Panc1 (cell line): ENCODE results near the gene DYRK1A. TPM values are rescaled to one million over a fixed set of nuclear protein-coding genes. Genes with fewer than 3 reads are reported as not detected.

Experiments
- ATAC-seq: fragments of 200-7000 bp; cut with Tn5 transposase; 2 replicates; pipeline ENCODE4 v1.9.1; 2020; ENCODE audit warnings: mild to moderate bottlenecking, moderate library complexity
- BruUV-seq: library from RNA; stranded (reverse); fragments of 400-500 nt; replicated peaks from 2 replicates; lab custom pipeline; 2021; lab: Mats Ljungman, UMichigan
- CTCF ChIA-PET: fragments of 300-600 bp; sonication (Branson Sonifier 250); formaldehyde crosslinking; loops from one replicate; lab custom pipeline; 2022; ENCODE audit warnings: antibody characterized with exemption; lab: Charles Lee
- POLR2A ChIA-PET: fragments of 300-600 bp; sonication (Branson Sonifier 250); formaldehyde crosslinking; loops from one replicate; lab custom pipeline; 2022; ENCODE audit warnings: antibody characterized with exemption; lab: Charles Lee
- DNase-seq: peaks from one replicate; pipeline ENCODE4 v3.0.0-alpha.2; 2010; ENCODE audit warnings: low read depth, low spot score
- H3K27ac ChIP-seq: 2 replicates; pipeline ENCODE4 v1.5.1; 2011; ENCODE audit warnings: mild to moderate bottlenecking, low read length, inconsistent platforms
- H3K27me3 ChIP-seq: fragments of 200-500 bp; sonication (Bioruptor generic); 2 replicates; pipeline ENCODE4 v1.6.0; 2014; ENCODE audit warnings: low read length, inconsistent platforms; ENCODE audit not compliant: control insufficient read depth, insufficient read depth
- H3K36me3 ChIP-seq: fragments of 200-500 bp; sonication (Bioruptor generic); 2 replicates; pipeline ENCODE4 v1.5.1; 2014; ENCODE audit warnings: inconsistent platforms, mild to moderate bottlenecking, low read length, moderate library complexity; ENCODE audit not compliant: control insufficient read depth, insufficient read depth
- H3K4me1 ChIP-seq: 2 replicates; pipeline ENCODE4 v1.5.1; 2011; ENCODE audit warnings: inconsistent platforms, mild to moderate bottlenecking, low read length, moderate library complexity; ENCODE audit not compliant: control insufficient read depth, insufficient read depth
- H3K4me3 ChIP-seq, 2 experiments: 2 replicates each; pipeline ENCODE4 v1.5.1; 2011 to 2012; ENCODE audit warnings: low read depth in 2 of 2, low read length in 2 of 2, mild to moderate bottlenecking in 2 of 2, inconsistent platforms in 1 of 2, moderate library complexity in 1 of 2
- H3K9me3 ChIP-seq: fragments of 200-500 bp; sonication (Bioruptor generic); 2 replicates; pipeline ENCODE4 v1.5.1; 2014; ENCODE audit warnings: low read depth, mild to moderate bottlenecking, inconsistent platforms, low read length, moderate library complexity; ENCODE audit not compliant: control insufficient read depth, insufficient read depth
- POLR2AphosphoS5 ChIP-seq: IDR thresholded peaks from 2 replicates; pipeline ENCODE4 v1.6.1; 2012; ENCODE audit warnings: mild to moderate bottlenecking, low read depth, low read length, moderate library complexity
- SIN3A ChIP-seq: IDR thresholded peaks from 2 replicates; pipeline ENCODE4 v1.6.1; 2012; ENCODE audit warnings: low read depth, mild to moderate bottlenecking, low read length, moderate library complexity, borderline replicate concordance; ENCODE audit not compliant: insufficient read depth
- TCF7L2 ChIP-seq: IDR thresholded peaks from 2 replicates; pipeline ENCODE4 v1.6.1; 2011; ENCODE audit warnings: mild to moderate bottlenecking, low read depth, low read length, inconsistent platforms
- in situ Hi-C: cut with HindIII; loops from 2 replicates; pipeline ENCODE4 v1.10.0; 2016; ENCODE audit warnings: low sequenced_read_pairs, low pct_unique_long_range_greater_than_20kb
- intact Hi-C: fragments of 100-400 bp; cut with micrococcal nuclease; formaldehyde crosslinking; loops from one replicate; pipeline ENCODE4 v1.10.0; 2022; ENCODE audit not compliant: unreplicated experiment
- total RNA-seq: library from RNA; stranded (reverse); gene quantifications from one replicate; pipeline ENCODE4 v1.2.1, GENCODE V29; 2021; ENCODE audit not compliant: unreplicated experiment
- TF ChIP-seq, protein P1 (sequence below): fragments of 450-650 bp; IDR thresholded peaks from 2 replicates; pipeline ENCODE4 v1.5.1; 2017; ENCODE audit warnings: mild to moderate bottlenecking
- TF ChIP-seq, protein P2 (sequence below), 2 experiments: IDR thresholded peaks; 2 replicates each; pipeline ENCODE4 v1.6.1; 2011 to 2012; ENCODE audit warnings: low read depth in 2 of 2, control low read depth in 1 of 2, low read length in 1 of 2, mild to moderate bottlenecking in 1 of 2, moderate library complexity in 1 of 2; ENCODE audit not compliant: insufficient read depth in 1 of 2

The DYRK1A gene
- total RNA-seq, 1 experiment from 2014 or later: 36.1 TPM

DNA sequence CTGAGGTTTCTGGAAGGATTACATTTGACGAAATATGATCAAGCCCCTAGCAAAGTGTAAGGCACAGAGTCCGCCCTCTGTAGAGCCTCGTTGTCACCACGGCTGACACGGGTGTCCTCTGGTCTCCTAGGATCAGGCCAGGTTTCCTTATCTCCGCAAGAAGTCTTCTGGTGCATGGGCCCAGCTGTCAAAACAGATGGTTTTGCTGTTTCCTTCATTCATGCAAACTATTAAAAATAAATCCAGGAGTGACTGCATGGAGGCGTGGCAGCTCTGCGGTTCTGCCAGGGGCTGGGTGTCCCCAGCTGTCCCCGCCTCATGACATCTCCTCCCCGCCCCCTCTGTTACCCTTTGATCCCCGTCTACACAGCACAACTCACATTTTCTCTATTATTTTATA is 209.0 kb downstream of the DYRK1A start:
- no peak for DNase-seq
- no peaks in the 10 kb centered on the region for H3K36me3 ChIP-seq
- TF ChIP-seq, protein P1, sequence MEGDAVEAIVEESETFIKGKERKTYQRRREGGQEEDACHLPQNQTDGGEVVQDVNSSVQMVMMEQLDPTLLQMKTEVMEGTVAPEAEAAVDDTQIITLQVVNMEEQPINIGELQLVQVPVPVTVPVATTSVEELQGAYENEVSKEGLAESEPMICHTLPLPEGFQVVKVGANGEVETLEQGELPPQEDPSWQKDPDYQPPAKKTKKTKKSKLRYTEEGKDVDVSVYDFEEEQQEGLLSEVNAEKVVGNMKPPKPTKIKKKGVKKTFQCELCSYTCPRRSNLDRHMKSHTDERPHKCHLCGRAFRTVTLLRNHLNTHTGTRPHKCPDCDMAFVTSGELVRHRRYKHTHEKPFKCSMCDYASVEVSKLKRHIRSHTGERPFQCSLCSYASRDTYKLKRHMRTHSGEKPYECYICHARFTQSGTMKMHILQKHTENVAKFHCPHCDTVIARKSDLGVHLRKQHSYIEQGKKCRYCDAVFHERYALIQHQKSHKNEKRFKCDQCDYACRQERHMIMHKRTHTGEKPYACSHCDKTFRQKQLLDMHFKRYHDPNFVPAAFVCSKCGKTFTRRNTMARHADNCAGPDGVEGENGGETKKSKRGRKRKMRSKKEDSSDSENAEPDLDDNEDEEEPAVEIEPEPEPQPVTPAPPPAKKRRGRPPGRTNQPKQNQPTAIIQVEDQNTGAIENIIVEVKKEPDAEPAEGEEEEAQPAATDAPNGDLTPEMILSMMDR: no peak
- TF ChIP-seq POLR2AphosphoS5 (no peak), TCF7L2 (no peak), SIN3A (no peak)
- TF ChIP-seq, protein P2, sequence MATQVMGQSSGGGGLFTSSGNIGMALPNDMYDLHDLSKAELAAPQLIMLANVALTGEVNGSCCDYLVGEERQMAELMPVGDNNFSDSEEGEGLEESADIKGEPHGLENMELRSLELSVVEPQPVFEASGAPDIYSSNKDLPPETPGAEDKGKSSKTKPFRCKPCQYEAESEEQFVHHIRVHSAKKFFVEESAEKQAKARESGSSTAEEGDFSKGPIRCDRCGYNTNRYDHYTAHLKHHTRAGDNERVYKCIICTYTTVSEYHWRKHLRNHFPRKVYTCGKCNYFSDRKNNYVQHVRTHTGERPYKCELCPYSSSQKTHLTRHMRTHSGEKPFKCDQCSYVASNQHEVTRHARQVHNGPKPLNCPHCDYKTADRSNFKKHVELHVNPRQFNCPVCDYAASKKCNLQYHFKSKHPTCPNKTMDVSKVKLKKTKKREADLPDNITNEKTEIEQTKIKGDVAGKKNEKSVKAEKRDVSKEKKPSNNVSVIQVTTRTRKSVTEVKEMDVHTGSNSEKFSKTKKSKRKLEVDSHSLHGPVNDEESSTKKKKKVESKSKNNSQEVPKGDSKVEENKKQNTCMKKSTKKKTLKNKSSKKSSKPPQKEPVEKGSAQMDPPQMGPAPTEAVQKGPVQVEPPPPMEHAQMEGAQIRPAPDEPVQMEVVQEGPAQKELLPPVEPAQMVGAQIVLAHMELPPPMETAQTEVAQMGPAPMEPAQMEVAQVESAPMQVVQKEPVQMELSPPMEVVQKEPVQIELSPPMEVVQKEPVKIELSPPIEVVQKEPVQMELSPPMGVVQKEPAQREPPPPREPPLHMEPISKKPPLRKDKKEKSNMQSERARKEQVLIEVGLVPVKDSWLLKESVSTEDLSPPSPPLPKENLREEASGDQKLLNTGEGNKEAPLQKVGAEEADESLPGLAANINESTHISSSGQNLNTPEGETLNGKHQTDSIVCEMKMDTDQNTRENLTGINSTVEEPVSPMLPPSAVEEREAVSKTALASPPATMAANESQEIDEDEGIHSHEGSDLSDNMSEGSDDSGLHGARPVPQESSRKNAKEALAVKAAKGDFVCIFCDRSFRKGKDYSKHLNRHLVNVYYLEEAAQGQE (IDR thresholded peaks at IDR 0.05; ENCODE audit: insufficient read depth in 1 of 2, low read depth in 2 of 2, low read length in 1 of 2): no peak
- H3K4me1 ChIP-seq: no peaks in the 10 kb centered on the region
- H3K27ac ChIP-seq: no peak overlapping the region
- no peaks in the 10 kb centered on the region for H3K27me3 ChIP-seq
- POLR2A ChIA-PET: no interaction called here
- intact Hi-C loops: no loop called here
- no peak for ATAC-seq
- in situ Hi-C loops: no loop called here
- H3K4me3 ChIP-seq: no peak overlapping the region
- BruUV-seq: no TSS peak
- CTCF ChIA-PET: interaction anchor here (0.6 kb wide), 1 partner anchor 781 kb away, joined by 3 read pairs; no protein-coding TSS in a partner anchor
- H3K9me3 ChIP-seq: peaks cover 9% of the 10 kb centered on the region; the same call in 1 of the 2 replicates

Other genes starting within 250 kb of the DYRK1A start
- gene VPS26C, start 99.4 kb upstream of the DYRK1A start, total RNA-seq: 47.4 TPM